ENCODE results near the gene SLC16A5. TPM values are rescaled to one million over a fixed set of nuclear protein-coding genes. Genes with fewer than 3 reads are reported as not detected.

Gene SLC16A5
- total and polyA plus RNA-seq, 2 donors (not counting 1 experiment from before 2014, with no cell fraction given), result 9.3 to 14.5 TPM

DNA sequence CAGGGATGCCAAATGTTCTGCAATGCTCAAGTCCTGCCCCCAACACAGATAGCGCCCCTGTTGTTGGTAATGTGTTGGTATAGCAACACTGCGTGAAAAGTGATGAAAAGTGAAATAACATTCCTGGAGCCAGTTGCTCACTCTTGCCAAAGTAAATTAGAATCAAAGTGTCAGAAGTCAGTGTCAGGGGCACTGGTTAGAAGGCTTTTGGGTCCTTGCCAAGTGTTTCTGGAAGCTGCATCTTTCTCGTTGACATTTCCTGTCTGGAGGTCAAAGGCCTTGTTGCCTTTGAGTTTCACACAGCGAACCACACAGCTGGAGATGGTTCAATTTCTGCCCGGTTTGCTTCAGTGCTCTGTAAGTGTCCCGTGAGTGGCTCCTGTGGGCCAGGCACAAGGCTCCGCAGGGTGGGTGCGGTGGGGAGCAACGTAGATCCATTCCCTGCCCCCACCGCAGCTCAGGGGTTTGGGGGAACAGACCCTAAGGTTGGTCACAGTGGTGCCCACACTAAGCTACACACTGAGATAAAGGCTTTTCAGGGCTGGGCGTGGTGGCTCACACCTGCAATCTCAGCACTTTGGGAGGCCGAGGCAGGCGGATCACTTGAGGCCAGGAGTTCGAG lies 3.6 kb upstream of the SLC16A5 start:
- H3K4me2 ChIP-seq (replicated peaks; ENCODE audit: low read depth, low read length, poor library complexity, severe bottlenecking), result no peak overlapping the region
- ChIA-PET CTCF (no interaction called here), POLR2A (no interaction called here)
- Mint-ChIP-seq H3K4me1 (peaks cover 21% of the 10 kb centered on the region), H3K27me3 (peaks cover 4% of the 10 kb centered on the region), H3K9me3 (ENCODE audit: insufficient read depth) (no peaks in the 10 kb centered on the region), H3K4me3 (no peak overlapping the region), H3K27ac (no peak overlapping the region)
- H3K4me3 ChIP-seq (ENCODE audit: control extremely low read depth in 1 of 5, extremely low read depth in 1 of 5, insufficient read depth in 1 of 5, low read depth in 2 of 5, low read length in 4 of 5), result no peak overlapping the region
- H4K20me1 ChIP-seq (ENCODE audit: control insufficient read depth, insufficient read depth, low read length, poor library complexity, severe bottlenecking), result no peaks in the 10 kb centered on the region
- H2AFZ ChIP-seq (ENCODE audit: insufficient read depth, low read depth, low read length, poor library complexity, severe bottlenecking), result no peak overlapping the region
- no peaks in the 10 kb centered on the region for H3K36me3 ChIP-seq (replicated peaks in 1 of 2; ENCODE audit: control extremely low read depth in 1 of 2, control insufficient read depth in 1 of 2, extremely low read depth in 1 of 2, insufficient read depth in 2 of 2, low read length in 1 of 2)
- peaks cover 12 to 28% of the 10 kb centered on the region in 2 donors for H3K4me1 ChIP-seq (ENCODE audit: control insufficient read depth in 2 of 2, insufficient read depth in 2 of 2, low read length in 2 of 2)
- DNase-seq (no peak), ATAC-seq (ENCODE audit: low read depth) (no peak)
- H3K27me3 ChIP-seq (replicated peaks in 1 of 4; ENCODE audit: control extremely low read depth in 1 of 4, control insufficient read depth in 3 of 4, insufficient read depth in 4 of 4, low read length in 3 of 4), result peaks cover 0 to 9% (median 0%) of the 10 kb centered on the region in 4 experiments
- H3K9me3 ChIP-seq (ENCODE audit: control extremely low read depth in 1 of 3, control insufficient read depth in 2 of 3, insufficient read depth in 1 of 3, low read length in 2 of 3), result no peaks in the 10 kb centered on the region
- H3K79me2 ChIP-seq (ENCODE audit: control insufficient read depth, insufficient read depth, low read length), result no peaks in the 10 kb centered on the region
- H3K9ac ChIP-seq (ENCODE audit: low read length), result no peak overlapping the region
- intact Hi-C loops (cut with micrococcal nuclease), result no loop called here
- H3K27ac ChIP-seq (ENCODE audit: low read length in 2 of 2), result no peak overlapping the region
- TF ChIP-seq EZH2 (IDR thresholded peaks at IDR 0.05; ENCODE audit: borderline replicate concordance, insufficient read depth, low read depth, low read length, poor library complexity, severe bottlenecking), result no peak
- TF ChIP-seq, protein P1, sequence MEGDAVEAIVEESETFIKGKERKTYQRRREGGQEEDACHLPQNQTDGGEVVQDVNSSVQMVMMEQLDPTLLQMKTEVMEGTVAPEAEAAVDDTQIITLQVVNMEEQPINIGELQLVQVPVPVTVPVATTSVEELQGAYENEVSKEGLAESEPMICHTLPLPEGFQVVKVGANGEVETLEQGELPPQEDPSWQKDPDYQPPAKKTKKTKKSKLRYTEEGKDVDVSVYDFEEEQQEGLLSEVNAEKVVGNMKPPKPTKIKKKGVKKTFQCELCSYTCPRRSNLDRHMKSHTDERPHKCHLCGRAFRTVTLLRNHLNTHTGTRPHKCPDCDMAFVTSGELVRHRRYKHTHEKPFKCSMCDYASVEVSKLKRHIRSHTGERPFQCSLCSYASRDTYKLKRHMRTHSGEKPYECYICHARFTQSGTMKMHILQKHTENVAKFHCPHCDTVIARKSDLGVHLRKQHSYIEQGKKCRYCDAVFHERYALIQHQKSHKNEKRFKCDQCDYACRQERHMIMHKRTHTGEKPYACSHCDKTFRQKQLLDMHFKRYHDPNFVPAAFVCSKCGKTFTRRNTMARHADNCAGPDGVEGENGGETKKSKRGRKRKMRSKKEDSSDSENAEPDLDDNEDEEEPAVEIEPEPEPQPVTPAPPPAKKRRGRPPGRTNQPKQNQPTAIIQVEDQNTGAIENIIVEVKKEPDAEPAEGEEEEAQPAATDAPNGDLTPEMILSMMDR (IDR thresholded peaks at IDR 0.05), result no peak
- WGBS (ENCODE audit: insufficient coverage), result 86% methylated on average over 10 of the region's 14 CpGs

DNA sequence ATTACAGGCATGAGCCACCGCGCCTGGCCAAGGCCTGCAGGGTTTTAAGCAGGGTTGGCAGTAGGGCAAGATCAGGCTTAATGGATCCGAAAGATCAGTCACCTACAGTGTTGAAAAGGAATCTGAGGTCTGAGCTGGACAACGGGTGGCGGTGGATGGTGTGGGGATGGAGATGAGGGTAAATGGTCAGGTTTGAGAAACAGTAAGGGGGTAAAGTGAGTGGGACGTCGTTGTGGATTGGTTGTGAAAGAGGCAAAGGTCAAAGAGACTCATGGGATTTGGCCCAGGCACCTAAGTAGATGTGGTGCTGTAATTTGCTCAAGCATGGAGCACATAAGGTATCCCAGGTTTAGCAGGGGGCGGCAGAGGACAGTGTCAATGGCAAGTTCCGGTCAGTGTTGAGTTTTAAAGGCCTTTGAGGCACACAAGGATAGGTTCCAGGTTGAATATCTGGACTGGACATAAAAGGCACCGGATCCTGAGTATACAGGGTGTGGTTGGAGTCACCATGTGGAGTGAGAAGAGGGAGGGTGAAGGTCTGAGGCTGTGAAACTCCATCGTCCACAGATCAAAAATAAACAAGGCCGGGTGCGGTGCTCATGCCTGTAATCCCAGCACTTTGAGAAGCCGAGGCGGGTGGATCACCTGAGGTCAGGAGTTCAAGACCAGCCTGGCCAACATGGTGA lies 1.1 kb upstream of the SLC16A5 start:
- Histone ChIP-seq H3K4me3 (ENCODE audit: control extremely low read depth in 1 of 5, extremely low read depth in 1 of 5, insufficient read depth in 1 of 5, low read depth in 2 of 5, low read length in 4 of 5) (no peak overlapping the region), H3K4me1 (ENCODE audit: control insufficient read depth in 2 of 2, insufficient read depth in 2 of 2, low read length in 2 of 2) (peaks cover 11 to 19% of the 10 kb centered on the region in 2 donors), H3K4me2 (replicated peaks; ENCODE audit: low read depth, low read length, poor library complexity, severe bottlenecking) (no peak overlapping the region), H3K9ac (ENCODE audit: low read length) (no peak overlapping the region), H3K27me3 (replicated peaks in 1 of 4; ENCODE audit: control extremely low read depth in 1 of 4, control insufficient read depth in 3 of 4, insufficient read depth in 4 of 4, low read length in 3 of 4) (peaks cover 0 to 9% (median 0%) of the 10 kb centered on the region in 4 experiments), H3K27ac (ENCODE audit: low read length in 2 of 2) (no peak overlapping the region), H3K9me3 (ENCODE audit: control extremely low read depth in 1 of 3, control insufficient read depth in 2 of 3, insufficient read depth in 1 of 3, low read length in 2 of 3) (no peaks in the 10 kb centered on the region), H3K36me3 (replicated peaks in 1 of 2; ENCODE audit: control extremely low read depth in 1 of 2, control insufficient read depth in 1 of 2, extremely low read depth in 1 of 2, insufficient read depth in 2 of 2, low read length in 1 of 2) (no peaks in the 10 kb centered on the region), H3K79me2 (ENCODE audit: control insufficient read depth, insufficient read depth, low read length) (no peaks in the 10 kb centered on the region), H4K20me1 (ENCODE audit: control insufficient read depth, insufficient read depth, low read length, poor library complexity, severe bottlenecking) (no peaks in the 10 kb centered on the region), H2AFZ (ENCODE audit: insufficient read depth, low read depth, low read length, poor library complexity, severe bottlenecking) (no peak overlapping the region)
- ATAC-seq (ENCODE audit: low read depth) (no peak), DNase-seq (no peak)
- H3K27ac Mint-ChIP-seq, result peak overlapping the region; percentile 23
- TF ChIP-seq EZH2 (IDR thresholded peaks at IDR 0.05; ENCODE audit: borderline replicate concordance, insufficient read depth, low read depth, low read length, poor library complexity, severe bottlenecking), result no peak
- TF ChIP-seq, protein P1 (IDR thresholded peaks at IDR 0.05), result no peak
- intact Hi-C loops (cut with micrococcal nuclease), result no loop called here
- H3K4me1 Mint-ChIP-seq, result peaks cover 14% of the 10 kb centered on the region
- peaks cover 4% of the 10 kb centered on the region for H3K27me3 Mint-ChIP-seq
- H3K9me3 Mint-ChIP-seq (ENCODE audit: insufficient read depth), result no peaks in the 10 kb centered on the region
- POLR2A ChIA-PET, result interaction anchor here (1.2 kb wide), 1 partner anchor 9 kb away, joined by 4 read pairs; no protein-coding TSS in a partner anchor
- CTCF ChIA-PET, result interaction anchor here (2.0 to 2.9 kb wide), 2 partner anchors 27 to 75 kb away, joined by 4 to 9 read pairs; partner anchors contain the start of gene MRPL58
- peak overlapping the region; percentile 67 for H3K4me3 Mint-ChIP-seq
- 86% methylated on average over 10 of the region's 15 CpGs for WGBS (ENCODE audit: insufficient coverage)
